ENCODE results near the gene RNF167. TPM values are rescaled to one million over a fixed set of nuclear protein-coding genes. Genes with fewer than 3 reads are reported as not detected.

Gene RNF167
- total and polyA plus RNA-seq, 2 of the 4 experiments (the other 2 are of a cell fraction) = 13.1 to 79.5 TPM

- no peak overlapping the region for H2AK9ac ChIP-seq (replicated peaks; ENCODE audit: low read depth, low read length, poor library complexity)
- H3K4me3 ChIP-seq (ENCODE audit: insufficient read depth, low read depth, low read length) = no peak overlapping the region
- no peak for DNase-seq
- H3K79me1 ChIP-seq (ENCODE audit: low read depth in 1 of 2, low read length in 2 of 2) = peaks cover 6 to 32% of the 10 kb centered on the region in 2 experiments; a peak in 2 of 4 replicates
- H3K27ac ChIP-seq (ENCODE audit: insufficient read depth, low read length) = no peak overlapping the region
- H3K4me1 ChIP-seq (ENCODE audit: control insufficient read depth, insufficient read depth, low read length) = peaks cover 3% of the 10 kb centered on the region; the same call in 1 of the 2 replicates
- no peak overlapping the region for H2AFZ ChIP-seq (replicated peaks; ENCODE audit: low read length, poor library complexity)
- no peak overlapping the region for H2BK5ac ChIP-seq (ENCODE audit: low read depth, low read length, poor library complexity, severe bottlenecking)
- no peak overlapping the region for H3K18ac ChIP-seq (ENCODE audit: low read depth, low read length)
- H3K56ac ChIP-seq (ENCODE audit: extremely low read depth, insufficient read depth, low read length) = no peak overlapping the region
- no peak for ATAC-seq (ENCODE audit: low read depth)
- peaks cover 18% of the 10 kb centered on the region for H3K9me1 ChIP-seq (ENCODE audit: insufficient read depth, low read length)
- H3K14ac ChIP-seq (replicated peaks; ENCODE audit: low read depth, low read length) = no peak overlapping the region
- intact Hi-C loops (cut with micrococcal nuclease) = no loop called here
- in situ Hi-C loops (cut with MboI; ENCODE audit: low sequenced_read_pairs) = no loop called here
- dilution Hi-C loops (cut with HindIII; ENCODE audit: low sequenced_read_pairs, unreplicated experiment) = no loop called here
- 0 out of 2 replicates have a peak, but pooled peaks cover 9% of the 10 kb centered on the region for H4K20me1 ChIP-seq (ENCODE audit: insufficient read depth, low read length)
- no peak overlapping the region for H3K4me2 ChIP-seq (ENCODE audit: low read depth, low read length)
- no peak overlapping the region for H4K91ac ChIP-seq (ENCODE audit: insufficient read depth, low read depth, low read length)
- H3K9me3 ChIP-seq (ENCODE audit: control insufficient read depth, insufficient read depth, low read length) = no peaks in the 10 kb centered on the region
- ChIA-PET POLR2A (ENCODE audit: unreplicated experiment) (interaction anchor here (1.0 kb wide), 1 partner anchor 9 kb away, joined by 4 read pairs; no protein-coding TSS in a partner anchor), CTCF (no interaction called here)
- BruUV-seq (replicated peaks) = no TSS peak
- no peak overlapping the region for H3K9ac ChIP-seq (ENCODE audit: low read depth, low read length)
- no peak overlapping the region for H3K23ac ChIP-seq (ENCODE audit: low read depth, low read length)
- H2BK15ac ChIP-seq (ENCODE audit: low read depth, low read length) = no peak overlapping the region
- H3K27me3 ChIP-seq (ENCODE audit: control insufficient read depth, insufficient read depth, low read length) = no peaks in the 10 kb centered on the region
- H2AK5ac ChIP-seq (ENCODE audit: low read depth, low read length) = no peak overlapping the region
- H4K5ac ChIP-seq (ENCODE audit: low read depth, low read length) = no peak overlapping the region
- H4K8ac ChIP-seq (ENCODE audit: low read depth in 2 of 2, low read length in 2 of 2) = no peak overlapping the region
- H3K4ac ChIP-seq (ENCODE audit: low read depth, low read length) = no peak overlapping the region
- TF ChIP-seq USF2 (IDR thresholded peaks at IDR 0.05; ENCODE audit: low read depth, low read length) = no peak
- TF ChIP-seq ELK1 (IDR thresholded peaks at IDR 0.05; ENCODE audit: borderline replicate concordance, low read depth, low read length) = no peak
- no peak for TF ChIP-seq RFX5 (IDR thresholded peaks at IDR 0.05; ENCODE audit: low read depth, low read length)
- no peak for TF ChIP-seq CHD1 (IDR thresholded peaks at IDR 0.05; ENCODE audit: low read depth, low read length)
- TF ChIP-seq CTCF (conservative IDR thresholded peaks at IDR 0.05; ENCODE audit: low read depth, low read length) = no peak
- no peak for TF ChIP-seq MAFK (IDR thresholded peaks at IDR 0.05; ENCODE audit: low read depth, low read length)
- no peak for TF ChIP-seq POLR2A (IDR thresholded peaks at IDR 0.05; ENCODE audit: low read depth, low read length)
- TF ChIP-seq CEBPB (IDR thresholded peaks at IDR 0.05; ENCODE audit: low read depth, low read length) = no peak
- no peak for TF ChIP-seq BHLHE40 (IDR thresholded peaks at IDR 0.05; ENCODE audit: low read depth, low read length)
- no peak for TF ChIP-seq RAD21 (IDR thresholded peaks at IDR 0.05; ENCODE audit: low read length)
- no peak for TF ChIP-seq MXI1 (IDR thresholded peaks at IDR 0.05; ENCODE audit: borderline replicate concordance, low read depth, low read length)
- no peak for TF ChIP-seq MAZ (IDR thresholded peaks at IDR 0.05; ENCODE audit: borderline replicate concordance, low read depth, low read length)
- TF ChIP-seq RCOR1 (IDR thresholded peaks at IDR 0.05; ENCODE audit: insufficient replicate concordance, low read length) = no peak
- no peak for TF ChIP-seq FOS (IDR thresholded peaks at IDR 0.05; ENCODE audit: low read depth, low read length)
- no peak for TF ChIP-seq SMC3 (IDR thresholded peaks at IDR 0.05; ENCODE audit: low read depth, low read length)
- no peak for TF ChIP-seq NFE2L2 (IDR thresholded peaks at IDR 0.05; ENCODE audit: low read depth, low read length)
- no peak overlapping the region for H2BK20ac ChIP-seq (ENCODE audit: low read depth, low read length)
- H2BK120ac ChIP-seq (ENCODE audit: low read depth, low read length) = no peak overlapping the region
- peaks cover 60% of the 10 kb centered on the region for H3K36me3 ChIP-seq (ENCODE audit: control insufficient read depth, insufficient read depth, low read length)
These were observed 38.7 kb downstream of the RNF167 start for GRCh38 chr17:4978726-4979125.
